ENCODE measurements around the gene PDZRN3.

- TF ChIP-seq, protein P1, sequence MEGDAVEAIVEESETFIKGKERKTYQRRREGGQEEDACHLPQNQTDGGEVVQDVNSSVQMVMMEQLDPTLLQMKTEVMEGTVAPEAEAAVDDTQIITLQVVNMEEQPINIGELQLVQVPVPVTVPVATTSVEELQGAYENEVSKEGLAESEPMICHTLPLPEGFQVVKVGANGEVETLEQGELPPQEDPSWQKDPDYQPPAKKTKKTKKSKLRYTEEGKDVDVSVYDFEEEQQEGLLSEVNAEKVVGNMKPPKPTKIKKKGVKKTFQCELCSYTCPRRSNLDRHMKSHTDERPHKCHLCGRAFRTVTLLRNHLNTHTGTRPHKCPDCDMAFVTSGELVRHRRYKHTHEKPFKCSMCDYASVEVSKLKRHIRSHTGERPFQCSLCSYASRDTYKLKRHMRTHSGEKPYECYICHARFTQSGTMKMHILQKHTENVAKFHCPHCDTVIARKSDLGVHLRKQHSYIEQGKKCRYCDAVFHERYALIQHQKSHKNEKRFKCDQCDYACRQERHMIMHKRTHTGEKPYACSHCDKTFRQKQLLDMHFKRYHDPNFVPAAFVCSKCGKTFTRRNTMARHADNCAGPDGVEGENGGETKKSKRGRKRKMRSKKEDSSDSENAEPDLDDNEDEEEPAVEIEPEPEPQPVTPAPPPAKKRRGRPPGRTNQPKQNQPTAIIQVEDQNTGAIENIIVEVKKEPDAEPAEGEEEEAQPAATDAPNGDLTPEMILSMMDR (IDR thresholded peaks at IDR 0.05), result no peak
- TF ChIP-seq POLR2A (IDR thresholded peaks at IDR 0.05) (no peak), POLR2AphosphoS5 (IDR thresholded peaks at IDR 0.05; ENCODE audit: insufficient read depth in 1 of 2, low read depth in 1 of 2) (no peak)
Measured at GRCh38 chr3:73342077-73342476, 282.7 kb downstream of the PDZRN3 start.
